Measurements from ENCODE around the gene AGRP. TPM values are rescaled to one million over a fixed set of nuclear protein-coding genes. Genes with fewer than 3 reads are reported as not detected.
"Not testable (repeated sequence)": the region's sequence is repeated elsewhere in the genome, so short reads cannot be mapped to it uniquely, and the experiment has no call there.

AGRP gene
- total RNA-seq, 1 experiment from 2014 or later: not detected

DNA sequence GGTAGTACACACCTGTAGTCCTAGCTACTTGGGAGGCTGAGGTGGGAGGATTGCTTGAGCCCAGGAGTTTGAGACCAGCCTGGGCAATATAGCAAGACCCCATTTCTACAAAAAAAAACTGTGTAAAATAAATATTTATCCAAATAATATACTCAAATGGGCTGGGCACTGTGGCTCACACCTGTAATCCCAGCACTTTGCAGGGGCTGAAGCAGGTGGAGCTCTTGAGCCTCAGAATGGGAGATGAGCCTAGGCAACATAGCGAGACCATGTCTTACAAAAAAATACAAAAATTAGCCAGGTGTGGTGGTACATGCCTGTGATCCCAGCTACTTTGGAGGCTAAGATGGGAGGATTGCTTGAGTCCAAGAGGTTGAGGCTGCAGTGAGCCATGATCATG, 30.5 kb upstream of the AGRP start:
- not testable (repeated sequence) for H3K4me3 ChIP-seq (ENCODE audit: low read depth, low read length); H3K27ac Mint-ChIP-seq (ENCODE audit: unreplicated experiment); H3K36me3 Mint-ChIP-seq (ENCODE audit: insufficient read depth, unreplicated experiment); H3K36me3 ChIP-seq (ENCODE audit: control insufficient read depth, insufficient read depth, low read length); DNase-seq; H3K27me3 Mint-ChIP-seq (ENCODE audit: insufficient read depth, unreplicated experiment); BruUV-seq (replicated peaks); H3K9me3 ChIP-seq; H3K9me3 Mint-ChIP-seq (ENCODE audit: unreplicated experiment); H3K4me1 Mint-ChIP-seq (ENCODE audit: low read depth, unreplicated experiment); H3K4me3 Mint-ChIP-seq (ENCODE audit: unreplicated experiment); H3K27me3 ChIP-seq (replicated peaks; ENCODE audit: control insufficient read depth, insufficient read depth, low read length); H3K4me1 ChIP-seq
- TF ChIP-seq, protein P1, sequence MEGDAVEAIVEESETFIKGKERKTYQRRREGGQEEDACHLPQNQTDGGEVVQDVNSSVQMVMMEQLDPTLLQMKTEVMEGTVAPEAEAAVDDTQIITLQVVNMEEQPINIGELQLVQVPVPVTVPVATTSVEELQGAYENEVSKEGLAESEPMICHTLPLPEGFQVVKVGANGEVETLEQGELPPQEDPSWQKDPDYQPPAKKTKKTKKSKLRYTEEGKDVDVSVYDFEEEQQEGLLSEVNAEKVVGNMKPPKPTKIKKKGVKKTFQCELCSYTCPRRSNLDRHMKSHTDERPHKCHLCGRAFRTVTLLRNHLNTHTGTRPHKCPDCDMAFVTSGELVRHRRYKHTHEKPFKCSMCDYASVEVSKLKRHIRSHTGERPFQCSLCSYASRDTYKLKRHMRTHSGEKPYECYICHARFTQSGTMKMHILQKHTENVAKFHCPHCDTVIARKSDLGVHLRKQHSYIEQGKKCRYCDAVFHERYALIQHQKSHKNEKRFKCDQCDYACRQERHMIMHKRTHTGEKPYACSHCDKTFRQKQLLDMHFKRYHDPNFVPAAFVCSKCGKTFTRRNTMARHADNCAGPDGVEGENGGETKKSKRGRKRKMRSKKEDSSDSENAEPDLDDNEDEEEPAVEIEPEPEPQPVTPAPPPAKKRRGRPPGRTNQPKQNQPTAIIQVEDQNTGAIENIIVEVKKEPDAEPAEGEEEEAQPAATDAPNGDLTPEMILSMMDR (IDR thresholded peaks at IDR 0.05; ENCODE audit: insufficient read depth in 1 of 2, low read depth in 1 of 2, low read length in 1 of 2, severe bottlenecking in 1 of 2, unreplicated experiment in 1 of 2): peak in 1 of 2 experiments; percentile 1
- intact Hi-C loops (cut with micrococcal nuclease; ENCODE audit: unreplicated experiment): loop anchor here (1.0 kb wide), 2 partner anchors 20 to 33 kb away; partner anchors contain the start of gene ATP6V0D1
- ChIA-PET POLR2A (interaction anchor here (1.3 kb wide), 1 partner anchor 33 kb away, joined by 4 read pairs; the partner anchor contains the start of gene ATP6V0D1), CTCF (interaction anchor here (0.6 to 2.2 kb wide), 24 partner anchors 9 to 559 kb away, joined by 3 to 49 read pairs (median 4); partner anchors contain the start of genes ACD, ATP6V0D1, C16orf86 and CTCF)

DNA sequence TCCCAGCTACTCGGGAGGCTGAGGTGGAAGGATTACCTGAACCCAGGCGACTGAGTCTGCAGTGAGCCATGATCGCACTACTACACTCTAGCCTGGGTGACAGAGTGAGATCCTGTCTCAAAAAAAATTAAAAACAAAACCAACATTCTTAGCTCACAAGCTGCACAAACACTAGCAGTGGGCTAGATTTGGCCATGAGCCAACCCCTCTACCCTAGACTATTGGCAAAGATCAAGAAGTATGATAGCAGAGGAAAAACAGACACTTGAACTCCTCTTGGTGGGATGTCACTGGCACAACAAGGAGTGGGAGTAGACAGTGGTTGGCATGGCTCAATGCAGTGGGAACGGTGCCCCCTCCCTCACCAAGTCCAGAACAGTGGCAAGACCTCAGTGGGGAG, 25.7 kb upstream of the AGRP start:
- TF ChIP-seq, protein P1 (IDR thresholded peaks at IDR 0.05; ENCODE audit: insufficient read depth in 1 of 2, low read depth in 1 of 2, low read length in 1 of 2, severe bottlenecking in 1 of 2, unreplicated experiment in 1 of 2): no peak
- Mint-ChIP-seq H3K4me3 (ENCODE audit: unreplicated experiment) (no peak overlapping the region), H3K36me3 (ENCODE audit: insufficient read depth, unreplicated experiment) (no peaks in the 10 kb centered on the region), H3K9me3 (ENCODE audit: unreplicated experiment) (no peaks in the 10 kb centered on the region), H3K27ac (ENCODE audit: unreplicated experiment) (no peak overlapping the region), H3K27me3 (ENCODE audit: insufficient read depth, unreplicated experiment) (no peaks in the 10 kb centered on the region), H3K4me1 (ENCODE audit: low read depth, unreplicated experiment) (no peaks in the 10 kb centered on the region)
- Histone ChIP-seq H3K9me3 (no peaks in the 10 kb centered on the region), H3K27me3 (replicated peaks; ENCODE audit: control insufficient read depth, insufficient read depth, low read length) (no peaks in the 10 kb centered on the region), H3K4me3 (ENCODE audit: low read depth, low read length) (no peak overlapping the region), H3K36me3 (ENCODE audit: control insufficient read depth, insufficient read depth, low read length) (no peaks in the 10 kb centered on the region), H3K4me1 (no peaks in the 10 kb centered on the region)
- no peak for DNase-seq
- intact Hi-C loops (cut with micrococcal nuclease; ENCODE audit: unreplicated experiment): no loop called here
- ChIA-PET CTCF (no interaction called here), POLR2A (no interaction called here)
- no TSS peak for BruUV-seq (replicated peaks)

DNA sequence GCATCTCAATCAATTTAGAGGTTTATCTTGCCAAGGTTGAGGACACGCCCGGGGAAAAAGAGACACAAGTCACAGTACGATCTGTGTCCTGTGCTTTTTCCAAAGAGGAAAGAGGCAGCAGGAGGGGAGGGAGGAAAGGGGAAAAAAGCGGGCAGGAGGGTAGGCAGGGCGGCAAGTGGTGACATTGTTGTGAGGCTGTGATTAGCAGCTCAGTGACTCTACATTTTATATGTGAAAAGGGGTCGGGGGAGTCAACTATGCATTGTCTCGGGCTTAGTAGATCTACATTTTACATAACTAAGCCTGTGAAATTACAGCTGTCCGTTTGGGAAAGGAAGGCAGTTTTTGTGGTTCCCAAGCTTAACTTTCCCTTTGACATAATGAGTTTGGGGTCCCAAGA, 23.1 kb upstream of the AGRP start:
- H3K4me1 ChIP-seq: no peaks in the 10 kb centered on the region
- DNase-seq: no peak
- H3K27me3 ChIP-seq (replicated peaks; ENCODE audit: control insufficient read depth, insufficient read depth, low read length): no peaks in the 10 kb centered on the region
- H3K9me3 ChIP-seq: no peaks in the 10 kb centered on the region
- Mint-ChIP-seq H3K27me3 (ENCODE audit: insufficient read depth, unreplicated experiment) (no peaks in the 10 kb centered on the region), H3K36me3 (ENCODE audit: insufficient read depth, unreplicated experiment) (no peaks in the 10 kb centered on the region), H3K4me3 (ENCODE audit: unreplicated experiment) (no peak overlapping the region), H3K9me3 (ENCODE audit: unreplicated experiment) (no peaks in the 10 kb centered on the region), H3K27ac (ENCODE audit: unreplicated experiment) (no peak overlapping the region), H3K4me1 (ENCODE audit: low read depth, unreplicated experiment) (no peaks in the 10 kb centered on the region)
- BruUV-seq (replicated peaks): no TSS peak
- ChIA-PET POLR2A (no interaction called here), CTCF (interaction anchor here (0.6 to 1.1 kb wide), 2 partner anchors 15 to 28 kb away, joined by 3 to 4 read pairs; no protein-coding TSS in a partner anchor)
- TF ChIP-seq, protein P1 (IDR thresholded peaks at IDR 0.05; ENCODE audit: insufficient read depth in 1 of 2, low read depth in 1 of 2, low read length in 1 of 2, severe bottlenecking in 1 of 2, unreplicated experiment in 1 of 2): no peak
- H3K36me3 ChIP-seq (ENCODE audit: control insufficient read depth, insufficient read depth, low read length): no peaks in the 10 kb centered on the region
- H3K4me3 ChIP-seq (ENCODE audit: low read depth, low read length): no peak overlapping the region
- intact Hi-C loops (cut with micrococcal nuclease; ENCODE audit: unreplicated experiment): no loop called here

All from Caco-2 (cell line).